GM04504 (cell line): Measurements from ENCODE around the gene BMPER.

Experiments
- DNase-seq: peaks from one replicate; pipeline ENCODE4 v3.0.0-alpha.2; 2012; ENCODE audit warnings: low read depth

The BMPER gene

DNA sequence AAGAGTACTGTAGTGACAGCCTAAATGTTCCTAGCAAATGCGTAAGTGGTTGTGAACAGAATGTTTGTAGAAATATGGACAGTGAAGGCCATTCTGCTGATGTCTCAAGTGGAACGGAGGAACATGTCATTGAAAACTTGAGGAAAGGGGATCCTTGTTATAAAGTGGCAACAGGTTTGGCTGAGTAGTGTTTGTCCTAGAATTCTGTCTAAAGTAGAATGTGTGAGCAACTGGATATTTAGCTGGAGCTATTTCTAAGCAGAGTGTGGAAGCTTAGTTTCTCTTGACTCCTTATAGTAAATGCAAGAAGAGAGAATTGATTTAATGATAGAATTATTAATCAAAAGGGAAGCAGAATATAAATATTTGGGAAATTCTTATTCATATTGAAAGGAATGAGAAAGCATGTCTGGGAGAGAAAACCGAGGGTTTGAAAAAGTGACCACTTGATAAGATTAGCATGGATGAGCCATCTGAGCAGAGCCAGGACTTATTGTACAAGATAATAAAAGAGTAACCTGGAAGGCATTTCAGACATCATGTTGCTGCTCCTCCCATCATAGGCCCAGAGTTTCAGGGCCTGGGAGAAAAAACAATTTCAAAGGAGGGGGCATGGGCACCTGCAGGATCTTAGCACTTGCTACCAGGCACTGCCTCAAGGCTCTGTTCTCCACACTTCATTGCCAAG is 276.1 kb downstream of the BMPER start:
- DNase-seq: no peak

DNA sequence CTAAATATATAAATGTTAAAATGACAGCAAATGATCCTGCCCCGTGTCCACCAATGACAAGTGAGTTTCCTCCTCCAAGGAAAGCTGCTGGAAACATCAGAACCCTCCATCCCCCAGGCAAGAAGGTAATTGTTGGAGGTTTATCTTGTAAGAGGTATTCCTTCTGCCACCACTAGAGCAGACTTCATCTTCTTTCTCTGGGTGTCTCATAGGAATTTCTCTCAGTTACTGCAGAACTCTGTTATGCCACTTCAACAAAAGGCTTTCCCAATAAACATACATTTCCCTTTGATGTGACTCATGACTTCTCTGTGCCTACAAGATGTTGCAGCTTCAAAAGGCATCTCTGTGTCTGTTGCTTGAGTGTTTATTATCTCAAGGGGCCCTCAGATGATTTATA is 279.1 kb downstream of the BMPER start:
- DNase-seq: no peak

DNA sequence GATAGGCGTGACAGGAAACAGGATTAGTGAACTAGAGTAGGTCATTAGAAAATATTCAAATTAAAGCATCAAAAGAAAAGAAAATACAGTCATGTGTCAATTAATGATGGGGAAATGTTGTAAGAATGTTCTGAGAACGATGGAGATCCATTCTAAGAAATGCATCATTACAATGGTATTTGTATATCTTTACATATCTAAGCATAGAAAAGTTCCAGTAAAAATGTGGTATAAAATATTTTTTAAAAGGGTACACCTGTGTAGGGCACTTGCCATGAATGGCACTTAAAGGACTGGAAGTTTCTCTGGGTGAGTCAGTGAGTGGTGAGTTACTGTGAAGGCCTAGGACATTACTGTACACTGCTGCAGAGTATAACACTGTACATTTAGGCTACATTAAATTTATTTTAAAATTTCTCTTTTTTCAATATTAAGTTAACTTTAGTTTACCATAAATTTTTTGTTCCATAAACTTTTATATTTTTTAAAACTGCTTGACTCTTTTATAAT is 282.5 kb downstream of the BMPER start:
- DNase-seq: no peak

DNA sequence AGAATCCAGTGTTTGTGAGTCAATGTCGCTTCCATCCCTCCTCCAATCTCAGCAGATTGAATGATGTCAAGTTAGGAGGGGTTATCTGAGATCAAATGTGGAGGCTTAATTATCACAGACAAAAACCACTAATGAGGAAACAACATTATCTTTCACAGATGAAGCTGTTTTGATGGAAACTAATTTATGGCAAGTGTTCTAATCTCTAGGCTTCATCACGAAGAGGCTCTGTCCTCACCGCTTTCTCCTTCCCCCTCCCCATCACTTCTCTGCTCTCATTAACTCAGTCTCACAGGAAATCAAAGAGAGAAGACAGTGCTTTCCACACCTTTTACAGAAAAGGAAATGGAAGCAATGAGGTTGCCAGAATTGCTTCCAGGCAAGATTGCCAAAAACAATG is 283.7 kb downstream of the BMPER start:
- no peak for DNase-seq

DNA sequence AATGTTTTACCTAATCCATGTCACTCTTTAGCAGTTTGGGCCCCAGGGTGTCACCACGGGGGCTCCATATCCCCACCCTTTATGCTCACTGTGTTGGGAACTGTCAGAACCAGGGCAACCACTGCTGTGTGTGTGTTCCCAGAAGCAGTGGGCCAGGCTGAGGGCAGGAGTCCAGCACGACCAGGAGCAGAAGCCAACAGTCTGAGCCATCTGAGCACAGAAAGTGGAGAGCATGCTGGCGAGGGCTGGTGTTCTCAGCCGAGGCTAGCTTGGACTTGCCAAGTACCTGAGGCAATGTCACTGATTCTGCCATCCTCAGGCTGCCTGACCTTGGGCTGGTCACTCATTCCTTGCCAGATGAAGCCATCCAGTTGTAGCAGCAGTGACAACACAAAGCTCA is 285.0 kb downstream of the BMPER start:
- no peak for DNase-seq

DNA sequence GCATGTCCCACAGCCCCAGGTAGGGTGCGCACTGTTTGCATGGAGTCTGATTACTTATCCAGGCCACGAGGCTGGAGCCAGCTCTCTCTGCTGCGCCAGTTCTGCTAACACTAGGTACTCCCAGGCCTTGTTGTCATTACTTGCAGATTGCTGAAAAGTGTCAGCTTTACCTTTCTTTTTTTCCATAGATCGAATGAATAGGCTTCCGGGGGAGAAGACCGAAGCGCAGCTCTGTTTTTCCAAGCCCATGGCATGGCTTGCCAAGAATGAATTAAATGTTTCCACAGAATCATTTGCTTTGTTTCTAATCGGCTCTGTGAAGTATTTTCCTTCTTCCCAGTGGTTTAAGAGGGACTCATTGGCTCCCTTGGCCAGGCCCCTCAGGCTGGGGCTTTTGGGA is 285.8 kb downstream of the BMPER start:
- DNase-seq: no peak

DNA sequence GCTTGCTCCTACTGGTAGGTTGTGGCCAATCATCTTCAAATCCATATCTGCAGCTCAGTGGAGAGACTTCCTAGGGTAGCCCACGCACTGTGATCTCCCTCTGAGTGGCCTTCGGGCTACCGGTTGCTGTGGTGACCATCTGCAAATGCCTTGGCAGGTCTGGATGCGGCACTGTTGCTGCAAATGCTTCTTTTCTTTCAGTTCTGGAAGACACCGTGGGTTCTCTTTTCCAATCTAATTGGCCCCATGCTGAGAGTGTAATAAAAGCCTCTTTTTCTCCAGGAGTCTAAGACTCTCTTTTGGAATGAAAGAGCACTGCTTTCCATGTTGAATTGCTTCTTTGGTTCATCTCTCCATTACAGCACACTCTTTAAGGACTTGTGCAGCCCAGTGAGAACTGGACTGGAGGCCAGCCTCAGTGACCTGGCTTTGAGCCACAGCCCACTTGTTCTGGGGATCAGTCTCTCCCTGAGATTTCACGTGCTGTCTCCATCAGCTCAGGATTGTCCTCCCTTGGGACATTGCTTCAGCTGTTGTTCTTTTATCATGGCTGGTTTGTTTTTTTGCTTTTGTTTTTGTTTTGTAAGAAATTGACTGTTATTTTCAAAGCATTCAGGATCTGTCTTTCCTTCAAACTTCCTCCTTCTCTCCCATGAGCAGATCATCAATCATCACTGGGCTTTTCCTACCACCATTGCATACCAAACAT is 286.6 kb downstream of the BMPER start:
- DNase-seq: no peak

DNA sequence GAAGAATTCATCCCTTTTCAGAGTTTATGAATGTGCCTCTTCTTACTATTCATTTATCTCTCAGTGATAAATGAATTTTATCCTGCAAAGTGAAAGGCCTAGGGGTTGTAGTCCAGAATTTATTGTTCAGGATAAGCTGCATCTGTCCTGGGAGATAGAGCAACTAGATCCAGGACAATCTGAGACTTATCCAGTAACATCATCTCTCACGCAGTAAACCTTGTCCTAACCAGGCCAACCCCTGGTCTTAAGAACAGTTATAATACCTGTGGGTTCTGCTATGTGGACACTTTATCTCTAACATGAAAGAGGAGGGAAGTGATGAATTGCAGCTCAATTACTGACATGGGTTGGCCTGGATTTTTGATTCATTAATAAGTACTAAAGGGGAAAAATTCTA is 287.6 kb downstream of the BMPER start:
- no peak for DNase-seq

DNA sequence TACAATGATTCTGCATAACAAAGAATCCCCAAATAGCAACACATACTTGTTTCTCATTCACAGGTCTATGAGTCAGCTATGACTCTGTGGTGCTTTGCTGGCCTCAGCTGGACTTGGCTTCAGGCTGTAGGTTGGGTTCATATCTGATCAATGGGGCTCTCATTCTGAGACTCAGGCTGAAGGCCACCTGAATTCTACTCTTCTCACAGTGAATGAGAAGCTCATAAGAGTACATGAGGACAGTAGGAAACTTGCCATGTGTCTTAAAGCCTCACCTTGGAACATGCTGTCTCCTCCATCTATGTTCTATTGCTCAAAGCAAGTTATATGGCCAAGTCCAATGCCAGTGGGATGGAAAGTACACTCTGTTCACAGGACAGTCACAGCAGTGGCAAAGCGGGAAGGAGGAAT is 292.9 kb downstream of the BMPER start:
- DNase-seq: no peak
